ENCODE results near the gene SLAMF1.
"Not testable (repeated sequence)": the region's sequence is repeated elsewhere in the genome, so short reads cannot be mapped to it uniquely, and the experiment has no call there.

The SLAMF1 gene

DNA sequence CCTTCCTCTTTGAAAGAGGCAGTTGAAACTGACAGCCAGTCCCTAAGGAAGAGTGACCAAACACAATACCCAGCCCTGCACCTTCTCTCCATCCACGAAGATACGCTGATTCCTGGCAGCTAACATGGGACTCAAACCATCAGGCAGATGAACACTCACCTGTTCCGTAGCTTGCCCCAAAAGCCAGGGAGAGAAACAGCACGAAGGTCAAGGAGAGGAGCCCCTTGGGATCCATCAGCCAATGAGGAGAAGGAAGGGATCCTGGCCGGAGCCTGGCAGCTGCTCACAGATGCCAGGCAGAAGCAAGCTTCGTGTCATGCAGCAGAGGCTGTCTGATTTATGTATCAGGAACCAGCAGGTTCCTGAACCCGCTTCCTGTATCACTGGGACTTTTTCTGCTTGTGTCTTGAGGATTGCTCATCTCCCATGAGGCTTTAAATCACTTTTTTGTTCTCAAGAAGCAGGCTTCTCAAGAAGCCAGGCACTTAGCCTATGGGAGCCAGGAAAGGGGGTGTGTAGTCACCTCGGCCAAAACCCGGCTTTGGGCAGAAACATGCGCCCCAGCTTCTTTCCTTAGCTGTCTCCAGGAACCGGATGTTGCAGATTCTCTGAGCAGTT lies at the start of gene SLAMF1:
Gene SLAMF1 (minus strand): TSS at position 334 of the 618 bp plus-strand sequence. CDS start 99 bp downstream, at position 235.
- FAIRE-seq (peak; percentile 96), DNase-seq (ENCODE audit: extremely low spot score, insufficient read length, low read depth) (no peak)

- FAIRE-seq; DNase-seq (ENCODE audit: extremely low spot score, insufficient read length, low read depth): not testable (repeated sequence)
Measured at GRCh38 chr1:160692390-160692789, 45.5 kb upstream of the SLAMF1 start.

- no peak for DNase-seq (ENCODE audit: extremely low spot score, insufficient read length, low read depth)
- peak; percentile 21 for FAIRE-seq
Measured at GRCh38 chr1:160685266-160685665, 38.4 kb upstream of the SLAMF1 start.

DNA sequence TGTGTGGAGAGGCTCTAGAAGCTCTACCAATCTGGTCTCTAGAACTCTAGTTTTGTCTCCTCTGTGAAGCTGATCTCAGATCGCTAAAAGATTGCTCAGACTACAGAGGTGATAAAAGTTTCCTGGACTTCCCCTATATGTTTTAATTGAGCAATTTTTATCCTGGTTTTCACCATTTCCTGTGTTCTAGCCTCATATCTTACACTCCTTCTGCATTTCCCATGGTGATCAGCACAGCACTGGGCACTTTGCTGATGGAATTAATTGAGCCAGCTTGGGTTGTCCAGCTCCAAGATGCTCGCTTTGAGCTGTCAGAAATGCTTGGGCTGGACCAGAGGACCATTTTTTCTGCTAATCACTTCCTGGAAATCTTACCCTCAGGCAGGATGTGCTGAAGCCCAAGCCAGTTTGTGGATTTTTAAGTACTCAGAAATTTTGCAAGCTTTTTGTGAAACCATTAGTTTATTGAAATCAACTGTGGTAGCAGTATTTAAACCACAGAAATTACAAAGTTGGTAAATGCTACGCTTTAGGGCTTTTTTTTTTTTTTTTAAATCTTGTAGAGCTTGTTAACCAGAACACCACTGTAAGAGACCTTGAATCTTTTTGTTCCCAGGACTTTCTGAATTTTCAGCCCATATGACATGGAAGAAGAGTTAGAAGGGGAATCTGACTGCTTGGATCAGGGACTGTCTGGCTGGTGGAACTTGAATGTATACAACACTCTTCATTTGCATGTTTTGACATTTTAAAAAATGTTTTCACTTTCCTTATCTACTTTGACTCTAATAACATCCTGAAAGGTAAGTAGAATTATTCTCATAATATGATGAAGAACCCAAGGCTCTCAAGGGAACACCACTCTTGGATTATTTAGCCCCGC lies 36.4 kb upstream of the SLAMF1 start:
- DNase-seq (ENCODE audit: extremely low spot score, insufficient read length, low read depth) (no peak), FAIRE-seq (peak; percentile 70)

- FAIRE-seq (no peak), DNase-seq (ENCODE audit: extremely low spot score, insufficient read length, low read depth) (no peak)
Measured at GRCh38 chr1:160681891-160682140, 35.0 kb upstream of the SLAMF1 start.

DNA sequence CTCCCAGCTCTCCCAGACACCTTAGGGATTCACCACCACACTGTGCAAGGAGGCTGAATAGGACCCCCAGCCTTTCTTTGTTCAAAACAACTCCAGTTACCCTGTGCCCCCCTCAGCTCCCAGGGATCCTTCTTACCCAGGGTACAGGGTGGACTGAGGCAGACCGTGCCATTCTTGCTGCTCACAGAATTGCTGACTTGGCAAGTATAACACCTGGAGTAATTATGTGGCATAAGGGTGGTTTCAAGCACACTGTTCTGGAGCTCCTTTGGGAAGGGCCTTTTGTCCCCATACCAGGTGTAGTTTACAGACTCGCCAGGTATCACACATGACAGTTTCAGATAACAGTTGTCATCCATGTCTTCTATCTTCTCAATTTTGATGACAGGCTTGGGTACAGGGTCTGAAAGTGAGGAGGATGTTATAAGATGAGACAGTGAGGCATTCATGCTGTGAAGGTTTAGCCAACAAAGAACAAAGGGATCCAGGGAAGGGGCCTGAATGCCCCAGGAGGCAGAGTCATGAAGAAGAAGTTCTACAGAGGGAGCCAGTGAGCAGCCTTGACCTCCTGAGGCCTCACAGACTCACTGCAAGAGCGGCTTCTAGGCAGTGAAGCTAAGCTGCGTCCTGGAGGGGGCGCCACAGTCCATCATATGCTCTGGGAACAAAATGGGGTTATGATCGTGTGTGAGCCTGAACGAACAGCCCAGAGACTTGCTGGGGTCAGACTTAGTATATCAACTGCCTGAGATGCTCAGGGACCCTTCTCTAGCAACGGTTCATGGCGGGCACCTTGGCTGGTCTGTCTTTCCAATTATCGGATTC lies 34.4 kb upstream of the SLAMF1 start:
- peak; percentile 95 for FAIRE-seq
- peak; percentile 40 for DNase-seq (ENCODE audit: extremely low spot score, insufficient read length, low read depth)

- DNase-seq (ENCODE audit: extremely low spot score, insufficient read length, low read depth) (no peak), FAIRE-seq (no peak)
Measured at GRCh38 chr1:160680399-160680798, 33.6 kb upstream of the SLAMF1 start.

GRCh38 chr1:160679893-160680292 lies 33.0 kb upstream of the SLAMF1 start:
- no peak for DNase-seq (ENCODE audit: extremely low spot score, insufficient read length, low read depth)
- no peak for FAIRE-seq

DNA sequence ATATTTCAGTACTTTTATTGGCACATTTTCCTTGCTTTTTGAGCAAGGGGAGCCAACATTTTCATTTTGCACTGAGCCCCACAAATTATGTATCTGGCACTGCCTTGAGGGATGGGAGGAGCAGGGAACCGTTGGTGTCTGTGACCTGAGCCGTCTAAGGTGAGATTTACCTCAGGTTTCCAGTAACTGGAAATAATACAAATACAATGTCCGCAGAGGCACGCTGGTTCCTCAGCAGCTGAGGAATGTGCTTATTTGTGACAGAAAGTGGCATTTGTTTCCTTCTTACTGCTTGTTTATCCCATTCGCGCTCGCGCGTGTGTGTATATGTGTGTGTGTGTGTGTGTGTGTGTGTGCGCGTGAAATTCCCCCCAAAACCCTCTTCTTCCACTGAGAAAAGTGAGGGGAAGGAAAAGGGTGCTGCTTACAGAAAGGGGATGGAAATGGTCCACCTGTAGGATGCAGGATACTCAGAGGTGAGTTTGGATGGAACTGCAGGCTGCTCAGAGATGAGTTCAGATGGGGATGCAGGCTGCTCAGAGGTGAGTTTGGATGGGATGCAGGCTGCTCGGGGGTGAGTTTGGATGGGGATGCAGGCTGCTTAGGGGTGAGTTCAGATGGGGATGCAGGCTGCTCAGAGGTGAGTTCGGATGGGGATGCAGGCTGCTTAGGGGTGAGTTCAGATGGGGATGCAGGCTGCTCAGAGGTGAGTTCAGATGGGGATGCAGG lies 30.2 kb upstream of the SLAMF1 start:
- DNase-seq (ENCODE audit: extremely low spot score, insufficient read length, low read depth) (no peak), FAIRE-seq (no peak)

DNA sequence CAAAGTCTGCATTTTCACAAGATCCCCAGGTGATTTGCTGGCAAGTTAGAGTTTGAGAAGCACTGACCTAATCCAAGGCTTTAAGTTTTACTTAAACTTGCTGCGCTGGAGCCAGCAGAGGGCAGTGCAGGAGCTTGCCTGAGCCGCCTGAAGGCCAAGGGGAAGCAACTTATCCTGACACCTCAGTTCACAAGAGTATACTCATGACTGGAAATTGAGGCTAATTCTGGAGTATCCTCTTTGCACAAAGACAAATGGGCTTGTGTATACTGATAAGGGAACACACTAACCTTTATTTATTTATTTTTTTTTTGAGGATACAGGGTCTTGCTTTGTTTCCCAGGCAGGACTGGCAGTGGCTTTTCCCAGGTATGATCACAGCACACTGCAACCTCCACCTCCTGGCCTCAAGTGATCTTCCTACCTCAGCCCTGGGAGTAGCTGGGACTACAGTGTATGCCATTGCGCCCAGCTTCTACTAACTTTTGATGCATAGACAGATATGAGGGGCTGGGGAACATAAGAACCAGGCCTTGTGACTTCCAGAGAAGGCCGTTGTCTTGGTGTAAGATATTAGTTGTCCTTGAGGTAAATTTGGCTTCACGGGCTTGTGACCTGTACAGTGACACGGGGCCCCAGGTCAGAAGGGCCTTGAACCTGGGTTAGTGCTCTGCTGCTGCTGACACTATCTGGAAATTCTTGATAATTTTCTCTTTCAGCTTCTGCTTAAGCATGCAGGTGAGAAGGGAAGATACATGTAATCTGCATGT lies 29.0 kb upstream of the SLAMF1 start:
- peak; percentile 36 for DNase-seq (ENCODE audit: extremely low spot score, insufficient read length, low read depth)
- peak; percentile 97 for FAIRE-seq

GRCh38 chr1:160674415-160674814 lies 27.6 kb upstream of the SLAMF1 start:
- FAIRE-seq (peak; percentile 67), DNase-seq (ENCODE audit: extremely low spot score, insufficient read length, low read depth) (no peak)

- FAIRE-seq = peak; percentile 80
- DNase-seq (ENCODE audit: extremely low spot score, insufficient read length, low read depth) = no peak
Measured at GRCh38 chr1:160672789-160673695, 26.2 kb upstream of the SLAMF1 start.

DNA sequence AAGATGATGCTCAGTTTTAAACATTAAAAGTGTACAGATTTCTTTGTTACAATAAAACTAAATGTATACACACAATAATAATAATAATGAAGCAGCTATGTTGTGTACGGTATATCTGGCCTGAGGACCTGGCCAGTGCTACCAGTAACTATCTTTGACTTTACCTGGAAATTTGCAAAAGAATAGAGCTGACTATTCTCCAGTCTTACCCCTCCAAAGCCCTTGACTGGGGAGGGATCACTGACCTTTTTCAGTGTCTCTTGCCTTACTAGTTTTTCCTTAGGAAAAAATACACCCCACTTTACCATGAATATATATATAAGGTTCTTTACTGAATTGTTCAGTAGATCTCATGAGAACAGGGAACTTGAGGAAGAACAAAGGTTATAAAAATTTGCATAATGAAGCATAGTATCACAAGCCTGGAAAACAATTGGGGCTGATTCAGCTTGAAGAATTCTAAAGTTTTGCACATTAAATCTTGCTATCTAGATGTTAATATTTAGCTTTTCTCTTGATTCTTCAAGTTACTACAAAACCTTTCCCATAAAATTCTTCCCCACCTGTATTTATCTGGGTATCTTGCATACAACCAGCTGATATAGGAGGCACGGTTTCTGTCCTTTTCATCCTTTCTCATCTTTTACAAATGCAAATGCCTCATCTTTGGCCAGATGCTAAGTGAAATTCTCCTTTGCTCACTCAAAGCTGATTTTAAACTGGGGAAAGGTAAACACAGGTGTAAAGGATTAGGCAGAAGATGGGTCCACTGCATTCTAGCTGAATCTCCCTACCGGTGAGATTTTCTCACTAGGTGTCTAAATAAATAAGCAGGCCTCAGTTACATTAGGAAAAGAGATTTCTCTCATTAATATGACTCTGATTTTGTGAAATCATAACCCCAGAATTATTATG lies 25.0 kb upstream of the SLAMF1 start:
- DNase-seq (ENCODE audit: extremely low spot score, insufficient read length, low read depth) (no peak), FAIRE-seq (peak; percentile 59)

- FAIRE-seq = no peak
- DNase-seq (ENCODE audit: extremely low spot score, insufficient read length, low read depth) = no peak
Measured at GRCh38 chr1:160670701-160671100, 23.9 kb upstream of the SLAMF1 start.

DNA sequence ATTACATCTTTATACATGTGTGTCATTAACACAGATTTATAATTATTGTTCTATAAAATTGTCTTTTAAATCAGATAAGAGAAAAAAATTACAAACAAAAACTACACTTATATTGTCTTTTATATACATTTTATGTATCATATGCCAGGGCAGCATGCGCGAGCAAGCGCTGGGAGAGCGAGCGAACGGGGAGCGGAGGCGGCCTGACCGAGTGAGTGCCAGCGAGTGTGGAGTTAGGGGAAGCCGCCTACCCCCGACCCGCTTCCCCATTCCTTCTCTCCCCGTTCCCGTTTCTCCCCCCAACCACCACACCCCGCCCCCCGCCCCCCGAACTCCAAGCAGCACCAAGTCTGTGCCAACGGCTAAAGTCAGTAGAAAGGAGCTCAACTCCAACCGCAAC lies 23.0 kb upstream of the SLAMF1 start:
- FAIRE-seq (no peak), DNase-seq (ENCODE audit: extremely low spot score, insufficient read length, low read depth) (no peak)

DNA sequence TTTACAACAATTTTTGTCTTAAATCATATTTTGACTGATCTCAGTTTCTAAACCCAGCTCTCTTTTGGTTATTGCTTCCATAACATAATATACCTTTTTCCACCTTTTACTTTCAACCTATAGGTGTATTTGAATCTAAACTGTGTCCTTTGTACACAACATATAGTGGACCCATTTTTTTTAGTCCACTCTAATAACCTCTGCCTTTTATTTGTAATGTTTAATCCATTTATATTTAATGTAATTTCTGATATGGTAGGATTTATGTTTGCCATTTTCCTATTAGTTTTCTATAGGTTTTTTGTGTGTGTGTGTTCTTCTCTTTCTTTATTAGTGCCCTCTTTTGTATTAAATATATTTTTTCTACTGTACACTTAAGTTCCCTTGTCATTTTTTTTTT lies 22.4 kb upstream of the SLAMF1 start:
- DNase-seq (ENCODE audit: extremely low spot score, insufficient read length, low read depth) = no peak
- no peak for FAIRE-seq

DNA sequence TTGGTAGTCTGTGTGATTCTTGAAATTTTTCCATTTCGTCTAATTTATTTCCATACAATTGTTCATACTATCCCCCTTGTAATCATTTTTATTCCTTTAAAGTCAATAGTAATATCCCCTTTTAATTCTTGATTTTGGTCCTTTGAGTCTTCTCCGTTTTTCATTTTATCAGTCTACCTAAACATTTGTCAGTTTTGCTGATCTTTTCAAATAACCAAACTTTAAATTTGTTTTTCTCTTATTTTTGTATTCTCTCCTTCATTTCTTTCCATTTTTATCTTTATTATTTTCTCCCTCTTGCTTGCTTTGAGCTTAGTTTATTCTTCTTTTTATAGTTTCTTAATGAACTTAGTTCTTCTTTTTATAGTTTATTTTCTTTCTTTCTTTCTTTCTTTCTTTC lies 21.1 kb upstream of the SLAMF1 start:
- FAIRE-seq (no peak), DNase-seq (ENCODE audit: extremely low spot score, insufficient read length, low read depth) (no peak)

DNA sequence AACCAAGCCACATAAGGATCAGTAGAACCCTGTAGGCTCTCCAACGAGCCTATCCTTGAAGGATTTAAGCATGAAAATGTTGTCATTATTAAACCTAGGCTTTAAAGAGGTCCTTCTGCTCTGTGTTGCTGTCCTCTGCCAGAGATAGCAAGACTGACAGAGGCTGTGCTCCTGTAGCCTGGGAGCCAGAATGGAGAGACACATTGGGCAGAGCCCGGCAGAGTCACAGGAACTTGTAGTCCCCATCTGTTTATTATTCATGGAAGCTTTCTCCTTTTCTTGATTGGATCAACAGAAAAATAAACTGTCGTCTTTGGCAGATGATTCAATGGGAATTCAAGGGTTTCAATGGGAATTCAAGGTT lies 19.2 kb upstream of the SLAMF1 start:
- FAIRE-seq = no peak
- no peak for DNase-seq (ENCODE audit: extremely low spot score, insufficient read length, low read depth)
